Panc1 (cell line): ENCODE results near the gene SDC4.

Source experiments
- CTCF ChIP-seq: fragments of 450-650 bp; IDR thresholded peaks from 2 replicates; pipeline ENCODE4 v1.5.1; 2017; ENCODE audit warnings: mild to moderate bottlenecking
- POLR2AphosphoS5 ChIP-seq: IDR thresholded peaks from 2 replicates; pipeline ENCODE4 v1.6.1; 2012; ENCODE audit warnings: mild to moderate bottlenecking, low read depth, low read length, moderate library complexity
- REST ChIP-seq, 2 experiments: IDR thresholded peaks; 2 replicates each; pipeline ENCODE4 v1.6.1; 2011 to 2012; ENCODE audit warnings: low read depth in 2 of 2, control low read depth in 1 of 2, low read length in 1 of 2, mild to moderate bottlenecking in 1 of 2, moderate library complexity in 1 of 2; ENCODE audit not compliant: insufficient read depth in 1 of 2
- SIN3A ChIP-seq: IDR thresholded peaks from 2 replicates; pipeline ENCODE4 v1.6.1; 2012; ENCODE audit warnings: low read depth, mild to moderate bottlenecking, low read length, moderate library complexity, borderline replicate concordance; ENCODE audit not compliant: insufficient read depth

GRCh38 chr20:45372241-45372640, 24.0 kb upstream of the SDC4 start:
- TF ChIP-seq CTCF (no peak), REST (IDR thresholded peaks at IDR 0.05; ENCODE audit: insufficient read depth in 1 of 2, low read depth in 2 of 2, low read length in 1 of 2) (no peak), POLR2AphosphoS5 (no peak), SIN3A (no peak)
